Natural killer cell (primary cell): Measurements from ENCODE around the gene KCTD4. TPM values are rescaled to one million over a fixed set of nuclear protein-coding genes. Genes with fewer than 3 reads are reported as not detected.

Experiments
- ATAC-seq, 3 donors: fragments of 150-1000 bp in 2 of 3; fragments of 200-7000 bp in 1 of 3; cut with Tn5 transposase; 1 replicate in 1 of 3; 2 replicates in 2 of 3; pipeline ENCODE4 v1.10.0; 2021; ENCODE audit warnings: mild to moderate bottlenecking in 2 of 3, moderate library complexity in 2 of 3
- DNase-seq, 2 donors: peaks; one replicate each; pipeline versions ENCODE4 v3.0.0 to v3.0.0-alpha.2; 2013 to 2021; ENCODE audit warnings: mixed read lengths in 1 of 2
- H3K27ac ChIP-seq: one replicate; pipeline ENCODE4 v1.5.1; 2013; ENCODE audit warnings: mild to moderate bottlenecking, low read length
- H3K27me3 ChIP-seq: one replicate; pipeline ENCODE4 v1.6.1; 2013; ENCODE audit warnings: low read length; ENCODE audit not compliant: control insufficient read depth, insufficient read depth
- H3K36me3 ChIP-seq: one replicate; pipeline ENCODE4 v1.6.1; 2013; ENCODE audit warnings: low read length; ENCODE audit not compliant: control insufficient read depth, insufficient read depth
- H3K4me1 ChIP-seq: one replicate; pipeline ENCODE4 v1.6.1; 2013; ENCODE audit warnings: low read length; ENCODE audit not compliant: control insufficient read depth, insufficient read depth
- H3K4me3 ChIP-seq: one replicate; pipeline ENCODE4 v1.5.1; 2013; ENCODE audit warnings: low read length
- H3K9me3 ChIP-seq: one replicate; pipeline ENCODE4 v1.6.1; 2013; ENCODE audit warnings: low read length; ENCODE audit not compliant: control insufficient read depth, insufficient read depth
- H3K27ac Mint-ChIP-seq, 2 donors: one replicate each; pipeline ENCODE4 v1.8.0; 2022; ENCODE audit warnings: mild to moderate bottlenecking in 2 of 2, mixed read lengths in 2 of 2, moderate library complexity in 1 of 2
- H3K27me3 Mint-ChIP-seq, 2 donors: one replicate each; pipeline ENCODE4 v1.8.0; 2022; ENCODE audit warnings: low read depth in 2 of 2, mixed read lengths in 2 of 2
- H3K36me3 Mint-ChIP-seq: one replicate; pipeline ENCODE4 v1.8.0; 2022; ENCODE audit warnings: mixed read lengths
- H3K4me1 Mint-ChIP-seq, 2 donors: one replicate each; pipeline ENCODE4 v1.8.0; 2022; ENCODE audit warnings: mixed read lengths in 2 of 2
- H3K4me3 Mint-ChIP-seq: one replicate; pipeline ENCODE4 v1.8.0; 2022; ENCODE audit warnings: mild to moderate bottlenecking, moderate library complexity, mixed read lengths
- H3K9me3 Mint-ChIP-seq, 2 donors: one replicate each; pipeline ENCODE4 v1.8.0; 2022; ENCODE audit warnings: mixed read lengths in 2 of 2
- CTCF ChIP-seq: fragments of 200-600 bp; IDR thresholded peaks from one replicate; pipeline ENCODE4 v1.8.0; 2022; ENCODE audit warnings: antibody characterized with exemption
- WGBS: methylation state at CpG from one replicate; pipeline ENCODE4 v1.1.7; 2013; ENCODE audit warnings: missing lambda C conversion rate; ENCODE audit not compliant: insufficient coverage; 5-methylcytosine and 5-hydroxymethylcytosine counted together
- intact Hi-C: fragments of 100-400 bp; cut with micrococcal nuclease; formaldehyde crosslinking; loops from one replicate; pipeline ENCODE4 v1.14.2; 2022
- total RNA-seq, 4 donors: library from RNA; stranded (reverse); fragments of 120-200 nt in 1 of 4; gene quantifications; one replicate each; pipeline versions ENCODE4 v1.2.3 to v1.2.4, GENCODE V29; 2013 to 2022

KCTD4 gene
- total RNA-seq, 3 donors from 2014 or later (not counting 1 experiment from before 2014, with no cell fraction given), result not detected

DNA sequence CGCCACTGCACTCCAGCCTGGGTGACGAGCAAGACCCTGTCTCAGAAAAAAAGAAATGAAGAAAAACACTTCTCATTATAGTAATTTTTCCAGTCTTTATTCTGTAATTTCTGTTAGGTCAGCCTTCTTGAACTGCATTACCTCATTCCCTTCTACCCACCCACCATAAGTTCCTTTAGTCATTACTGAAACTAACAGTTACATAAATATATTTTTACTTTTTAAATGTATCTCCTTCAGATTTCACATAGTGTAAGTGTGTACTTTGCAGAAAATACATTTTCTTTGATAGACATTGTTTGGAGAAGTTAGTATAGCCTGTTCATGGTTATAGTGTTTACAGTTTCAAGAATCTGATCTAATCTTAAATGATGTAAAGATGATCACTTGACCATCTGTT, 31.7 kb upstream of the KCTD4 start:
- H3K27me3 ChIP-seq, result no peaks in the 10 kb centered on the region
- DNase-seq, result no peak
- Mint-ChIP-seq H3K36me3 (no peaks in the 10 kb centered on the region), H3K27ac (no peak overlapping the region), H3K9me3 (no peaks in the 10 kb centered on the region), H3K4me3 (no peak overlapping the region), H3K4me1 (peaks cover 0 to 6% of the 10 kb centered on the region in 2 donors), H3K27me3 (no peaks in the 10 kb centered on the region)
- H3K27ac ChIP-seq, result no peak overlapping the region
- no peak overlapping the region for H3K4me3 ChIP-seq
- no peak for TF ChIP-seq CTCF
- no peaks in the 10 kb centered on the region for H3K4me1 ChIP-seq
- no peaks in the 10 kb centered on the region for H3K36me3 ChIP-seq
- intact Hi-C loops, result no loop called here
- ATAC-seq, result no peak
- H3K9me3 ChIP-seq, result no peaks in the 10 kb centered on the region
- WGBS, result 95% methylated on average over 2 of the region's 2 CpGs

GRCh38 chr13:45231722-45232121, 30.9 kb upstream of the KCTD4 start:
- no peaks in the 10 kb centered on the region for H3K27me3 ChIP-seq
- intact Hi-C loops, result no loop called here
- no peaks in the 10 kb centered on the region for H3K27me3 Mint-ChIP-seq
- no peaks in the 10 kb centered on the region for H3K9me3 ChIP-seq
- ATAC-seq (no peak), DNase-seq (no peak)
- no peak overlapping the region for H3K27ac Mint-ChIP-seq
- WGBS, result 86% methylated on average over 1 of the region's 1 CpG
- no peaks in the 10 kb centered on the region for H3K4me1 ChIP-seq
- H3K36me3 ChIP-seq, result no peaks in the 10 kb centered on the region
- H3K27ac ChIP-seq, result no peak overlapping the region
- H3K9me3 Mint-ChIP-seq, result no peaks in the 10 kb centered on the region
- no peak overlapping the region for H3K4me3 ChIP-seq
- no peak for TF ChIP-seq CTCF
- peaks cover 0 to 6% of the 10 kb centered on the region in 2 donors for H3K4me1 Mint-ChIP-seq
- H3K4me3 Mint-ChIP-seq, result no peak overlapping the region
- H3K36me3 Mint-ChIP-seq, result no peaks in the 10 kb centered on the region

DNA sequence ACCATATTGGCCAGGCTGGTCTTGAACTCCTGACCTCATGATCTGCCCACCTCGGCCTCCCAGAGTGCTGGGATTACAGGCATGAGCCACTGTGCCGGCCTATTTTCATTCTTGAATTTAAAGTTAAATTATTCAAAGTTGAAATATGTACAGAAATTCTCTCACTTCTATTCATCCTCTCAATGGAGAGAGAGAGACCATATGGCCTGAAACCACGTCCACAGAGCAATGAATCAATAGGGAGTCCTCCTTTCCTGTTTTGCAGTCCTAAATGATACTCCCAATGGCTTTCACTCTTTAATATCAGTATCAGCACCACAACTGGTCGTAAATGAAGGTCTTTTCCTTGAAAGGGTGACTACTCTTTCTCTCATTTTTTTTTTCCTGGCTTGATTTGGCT, 30.5 kb upstream of the KCTD4 start:
- DNase-seq (no peak), ATAC-seq (no peak)
- no peaks in the 10 kb centered on the region for H3K4me1 ChIP-seq
- H3K4me3 Mint-ChIP-seq, result no peak overlapping the region
- no peaks in the 10 kb centered on the region for H3K27me3 ChIP-seq
- H3K27me3 Mint-ChIP-seq, result no peaks in the 10 kb centered on the region
- H3K4me1 Mint-ChIP-seq, result peaks cover 0 to 6% of the 10 kb centered on the region in 2 donors
- 97% methylated on average over 3 of the region's 4 CpGs for WGBS
- H3K4me3 ChIP-seq, result no peak overlapping the region
- no peak overlapping the region for H3K27ac Mint-ChIP-seq
- intact Hi-C loops, result no loop called here
- H3K27ac ChIP-seq, result no peak overlapping the region
- no peaks in the 10 kb centered on the region for H3K9me3 ChIP-seq
- H3K9me3 Mint-ChIP-seq, result no peaks in the 10 kb centered on the region
- no peak for TF ChIP-seq CTCF
- H3K36me3 ChIP-seq, result no peaks in the 10 kb centered on the region
- H3K36me3 Mint-ChIP-seq, result no peaks in the 10 kb centered on the region

GRCh38 chr13:45229172-45229571, 28.3 kb upstream of the KCTD4 start:
- Mint-ChIP-seq H3K27ac (no peak overlapping the region), H3K4me3 (no peak overlapping the region), H3K36me3 (no peaks in the 10 kb centered on the region), H3K9me3 (no peaks in the 10 kb centered on the region), H3K27me3 (no peaks in the 10 kb centered on the region), H3K4me1 (peaks cover 0 to 12% of the 10 kb centered on the region in 2 donors)
- 97% methylated on average over 4 of the region's 4 CpGs for WGBS
- H3K4me1 ChIP-seq, result no peaks in the 10 kb centered on the region
- H3K27me3 ChIP-seq, result no peaks in the 10 kb centered on the region
- no peak for TF ChIP-seq CTCF
- H3K4me3 ChIP-seq, result no peak overlapping the region
- intact Hi-C loops, result no loop called here
- ATAC-seq (no peak), DNase-seq (no peak)
- no peak overlapping the region for H3K27ac ChIP-seq
- H3K9me3 ChIP-seq, result no peaks in the 10 kb centered on the region
- H3K36me3 ChIP-seq, result no peaks in the 10 kb centered on the region
